Lower lobe of right lung (tissue), 2 donors: ENCODE results near the gene ZNF214. TPM values are rescaled to one million over a fixed set of nuclear protein-coding genes. Genes with fewer than 3 reads are reported as not detected.
"Not testable (repeated sequence)": the region's sequence is repeated elsewhere in the genome, so short reads cannot be mapped to it uniquely, and the experiment has no call there.

ENCODE experiments used
- ATAC-seq, 2 donors: fragments of 200-7000 bp; cut with Tn5 transposase; one replicate each; pipeline ENCODE4 v1.9.1; 2020 to 2022; ENCODE audit warnings: mild to moderate bottlenecking in 2 of 2, moderate library complexity in 2 of 2
- DNase-seq: peaks from one replicate; pipeline ENCODE4 v3.0.0-alpha.2; 2020
- H3K27ac ChIP-seq: fragments of 200-600 bp; one replicate; pipeline ENCODE4 v1.8.0; 2022
- H3K27me3 ChIP-seq: fragments of 200-600 bp; one replicate; pipeline ENCODE4 v1.8.0; 2022; ENCODE audit warnings: low read depth
- H3K36me3 ChIP-seq: fragments of 200-600 bp; one replicate; pipeline ENCODE4 v1.8.0; 2022; ENCODE audit warnings: mild to moderate bottlenecking
- H3K4me1 ChIP-seq: fragments of 200-600 bp; one replicate; pipeline ENCODE4 v1.8.0; 2022
- H3K4me3 ChIP-seq: fragments of 200-600 bp; one replicate; pipeline ENCODE4 v1.8.0; 2022; ENCODE audit warnings: mild to moderate bottlenecking
- H3K9me3 ChIP-seq: fragments of 200-600 bp; one replicate; pipeline ENCODE4 v1.8.0; 2022
- intact Hi-C: fragments of 100-400 bp; cut with DNase I; formaldehyde crosslinking; loops from one replicate; pipeline ENCODE4 v1.11.0; 2022
- total RNA-seq: library from RNA; stranded (reverse); fragmentation: NEBNext Ultra II Directional; extraction: Animal tissue kit (Norgen Biotek cat#: 25700); gene quantifications from one replicate; pipeline ENCODE4 v1.2.1, GENCODE V29; 2021
- TF ChIP-seq, protein P1 (sequence below): fragments of 200-600 bp; IDR thresholded peaks from one replicate; pipeline ENCODE4 v1.8.0; 2022; ENCODE audit warnings: antibody characterized with exemption, mild to moderate bottlenecking
- donor health status: DM: no; HTN: yes; CAD: no; lungs with severe emphysema.

The ZNF214 gene
- total RNA-seq, 1 donor from 2014 or later, result 3.3 TPM

DNA sequence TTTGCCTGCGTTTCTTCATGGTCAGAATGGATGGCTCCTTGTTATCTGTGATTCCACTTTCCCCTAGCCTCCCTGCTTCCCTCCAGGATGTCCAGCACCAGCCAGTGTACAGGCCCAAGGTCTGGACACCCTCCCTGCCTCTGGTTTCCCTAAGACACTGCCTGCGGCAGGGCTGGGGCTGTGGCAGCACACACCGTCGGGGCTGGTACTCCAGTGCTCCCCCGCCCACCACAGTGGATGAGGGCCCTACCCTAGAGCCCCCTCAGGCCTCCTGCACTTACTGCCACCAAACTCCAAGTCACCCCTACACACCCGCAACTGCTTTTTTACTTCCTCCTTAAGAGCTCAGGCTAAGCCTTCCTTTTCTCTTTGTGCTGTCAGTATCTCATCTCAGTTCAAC is 28.9 kb downstream of the ZNF214 start:
- Histone ChIP-seq H3K9me3 (no peaks in the 10 kb centered on the region), H3K36me3 (no peaks in the 10 kb centered on the region), H3K4me3 (no peak overlapping the region), H3K27me3 (no peaks in the 10 kb centered on the region), H3K27ac (no peak overlapping the region), H3K4me1 (no peaks in the 10 kb centered on the region)
- DNase-seq, result no peak
- intact Hi-C loops, result no loop called here
- TF ChIP-seq, protein P1, sequence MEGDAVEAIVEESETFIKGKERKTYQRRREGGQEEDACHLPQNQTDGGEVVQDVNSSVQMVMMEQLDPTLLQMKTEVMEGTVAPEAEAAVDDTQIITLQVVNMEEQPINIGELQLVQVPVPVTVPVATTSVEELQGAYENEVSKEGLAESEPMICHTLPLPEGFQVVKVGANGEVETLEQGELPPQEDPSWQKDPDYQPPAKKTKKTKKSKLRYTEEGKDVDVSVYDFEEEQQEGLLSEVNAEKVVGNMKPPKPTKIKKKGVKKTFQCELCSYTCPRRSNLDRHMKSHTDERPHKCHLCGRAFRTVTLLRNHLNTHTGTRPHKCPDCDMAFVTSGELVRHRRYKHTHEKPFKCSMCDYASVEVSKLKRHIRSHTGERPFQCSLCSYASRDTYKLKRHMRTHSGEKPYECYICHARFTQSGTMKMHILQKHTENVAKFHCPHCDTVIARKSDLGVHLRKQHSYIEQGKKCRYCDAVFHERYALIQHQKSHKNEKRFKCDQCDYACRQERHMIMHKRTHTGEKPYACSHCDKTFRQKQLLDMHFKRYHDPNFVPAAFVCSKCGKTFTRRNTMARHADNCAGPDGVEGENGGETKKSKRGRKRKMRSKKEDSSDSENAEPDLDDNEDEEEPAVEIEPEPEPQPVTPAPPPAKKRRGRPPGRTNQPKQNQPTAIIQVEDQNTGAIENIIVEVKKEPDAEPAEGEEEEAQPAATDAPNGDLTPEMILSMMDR, result no peak
- ATAC-seq, result peak in 1 of 2 donors; percentile 17

DNA sequence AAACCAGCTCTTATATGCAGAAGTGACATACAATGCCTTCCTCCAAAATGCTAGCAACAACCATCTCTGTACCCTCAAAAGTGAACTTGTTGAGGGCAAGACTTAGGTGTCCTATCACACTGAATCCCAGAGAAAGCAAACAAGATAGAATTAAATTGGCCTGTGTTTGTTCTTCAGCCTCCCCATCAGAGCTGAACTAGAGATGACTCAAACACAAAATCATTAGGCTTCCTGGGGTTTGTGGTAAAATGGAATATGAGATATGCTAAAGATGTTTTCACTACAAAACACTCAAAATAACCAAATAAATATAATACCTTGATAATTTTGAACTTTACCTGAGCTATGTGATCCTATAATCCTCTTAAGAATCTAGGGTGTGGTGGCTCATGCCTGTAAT is 31.6 kb downstream of the ZNF214 start:
- Histone ChIP-seq H3K9me3 (no peaks in the 10 kb centered on the region), H3K4me1 (no peaks in the 10 kb centered on the region), H3K4me3 (no peak overlapping the region), H3K27ac (no peak overlapping the region), H3K27me3 (no peaks in the 10 kb centered on the region), H3K36me3 (no peaks in the 10 kb centered on the region)
- no peak for ATAC-seq
- intact Hi-C loops, result no loop called here
- DNase-seq, result no peak
- TF ChIP-seq, protein P1, result no peak

DNA sequence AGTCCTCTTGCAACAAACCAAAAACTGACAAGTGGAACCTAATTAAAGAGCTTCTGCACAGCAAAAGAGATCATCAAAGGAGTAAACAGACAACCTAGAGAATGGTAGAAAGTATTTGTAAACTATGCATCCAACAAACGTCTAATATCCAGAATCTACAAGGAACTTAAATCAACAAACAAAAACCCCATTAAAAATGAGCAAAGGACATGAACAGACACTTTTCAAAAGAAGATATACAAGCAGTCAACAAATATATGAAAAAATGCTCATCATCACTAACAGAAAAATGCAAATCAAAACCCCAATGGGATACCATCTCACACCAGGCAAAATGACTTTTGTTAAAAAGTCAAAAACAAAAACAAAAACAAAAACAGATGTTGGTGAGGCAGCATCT is 33.7 kb downstream of the ZNF214 start:
- TF ChIP-seq, protein P1, result no peak
- Histone ChIP-seq H3K4me3 (no peak overlapping the region), H3K36me3 (no peaks in the 10 kb centered on the region), H3K4me1 (no peaks in the 10 kb centered on the region), H3K9me3 (no peaks in the 10 kb centered on the region), H3K27ac (no peak overlapping the region), H3K27me3 (no peaks in the 10 kb centered on the region)
- intact Hi-C loops, result no loop called here
- DNase-seq, result no peak
- ATAC-seq, result no peak

DNA sequence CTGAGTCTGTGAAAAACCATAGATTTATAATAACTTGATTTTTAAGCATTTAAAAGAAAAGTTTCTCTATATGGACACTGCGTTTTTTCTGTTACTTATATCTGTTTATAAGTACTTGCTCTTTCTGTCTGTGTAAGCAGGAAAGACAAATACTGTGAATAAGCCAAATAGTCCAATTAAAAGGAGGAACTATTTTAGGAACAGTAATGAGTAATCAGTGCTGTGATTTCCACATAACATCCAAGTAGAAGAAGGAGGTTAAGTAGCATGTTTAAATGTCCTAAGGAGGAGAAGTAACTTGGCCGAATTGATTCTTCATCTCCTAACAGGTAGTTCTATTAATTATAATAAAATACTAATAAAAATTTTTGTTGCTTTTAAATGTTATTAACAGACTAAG is 40.8 kb downstream of the ZNF214 start:
- intact Hi-C loops, result no loop called here
- no peak overlapping the region for H3K4me3 ChIP-seq
- no peak overlapping the region for H3K27ac ChIP-seq
- ATAC-seq (no peak), DNase-seq (no peak)
- TF ChIP-seq, protein P1, result no peak
- no peaks in the 10 kb centered on the region for H3K9me3 ChIP-seq
- H3K27me3 ChIP-seq, result no peaks in the 10 kb centered on the region
- H3K4me1 ChIP-seq, result no peaks in the 10 kb centered on the region
- no peaks in the 10 kb centered on the region for H3K36me3 ChIP-seq

DNA sequence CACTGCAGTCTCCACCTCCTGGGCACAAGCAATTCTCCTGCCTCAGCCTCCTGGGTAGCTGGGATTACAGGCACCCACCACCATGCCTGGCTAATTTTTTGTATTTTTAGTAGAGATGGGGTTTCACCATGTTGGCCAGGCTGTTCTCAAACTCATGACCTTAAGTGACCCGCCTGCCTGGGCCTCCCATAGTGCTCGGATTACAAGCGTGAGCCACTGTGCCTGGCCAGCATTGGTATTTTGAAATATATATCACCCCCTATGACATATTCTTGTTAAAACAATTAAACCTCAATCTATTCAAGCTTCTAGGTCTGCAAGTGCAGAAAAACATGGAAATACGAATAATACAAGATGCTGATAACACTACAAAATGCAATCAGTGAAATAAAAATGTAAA is 50.3 kb downstream of the ZNF214 start:
- H3K27ac ChIP-seq, DNase-seq, intact Hi-C loops, H3K4me1 ChIP-seq, ATAC-seq, H3K27me3 ChIP-seq, H3K9me3 ChIP-seq, H3K36me3 ChIP-seq, H3K4me3 ChIP-seq: not testable (repeated sequence)

DNA sequence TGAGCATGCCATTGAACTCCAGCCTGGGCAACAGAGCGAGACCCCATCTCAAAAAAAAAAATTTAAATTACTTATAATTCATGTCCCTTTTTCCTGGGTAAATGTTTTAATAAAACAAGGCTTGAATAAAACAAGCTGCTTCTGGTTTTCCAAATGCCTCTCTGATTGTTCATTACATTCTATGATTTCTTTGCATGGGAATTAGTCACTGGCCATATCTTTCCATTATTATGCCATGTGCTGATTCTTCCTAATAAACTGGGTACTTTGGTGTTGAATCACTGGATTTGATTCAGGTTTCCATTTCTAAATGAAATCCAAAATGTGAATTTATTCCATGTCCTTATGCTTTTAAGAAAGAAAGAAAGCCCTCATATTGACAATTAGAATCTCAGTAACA is 51.3 kb downstream of the ZNF214 start:
- intact Hi-C loops, result no loop called here
- Histone ChIP-seq H3K9me3 (no peaks in the 10 kb centered on the region), H3K27me3 (no peaks in the 10 kb centered on the region), H3K36me3 (no peaks in the 10 kb centered on the region), H3K4me3 (no peak overlapping the region), H3K27ac (no peak overlapping the region), H3K4me1 (no peaks in the 10 kb centered on the region)
- no peak for DNase-seq
- TF ChIP-seq, protein P1, result no peak
- no peak for ATAC-seq
